GM12801 (cell line): ENCODE results near the gene CPNE2.

ENCODE experiments used
- CTCF ChIP-seq: IDR thresholded peaks from one replicate; pipeline ENCODE4 v1.5.1; 2011; ENCODE audit warnings: control low read depth; ENCODE audit not compliant: insufficient read length; ENCODE audit errors: extremely low read depth

Gene CPNE2

GRCh38 chr16:57053206-57053605 is 39.2 kb upstream of the CPNE2 start:
- no peak for TF ChIP-seq CTCF

- no peak for TF ChIP-seq CTCF
Observed at GRCh38 chr16:57054338-57054737, 38.0 kb upstream of the CPNE2 start.

GRCh38 chr16:57054771-57055170 is 37.6 kb upstream of the CPNE2 start:
- no peak for TF ChIP-seq CTCF

GRCh38 chr16:57055671-57056070 is 36.7 kb upstream of the CPNE2 start:
- TF ChIP-seq CTCF: no peak

- TF ChIP-seq CTCF: no peak
Observed at GRCh38 chr16:57058291-57058861, 34.0 kb upstream of the CPNE2 start.

GRCh38 chr16:57060323-57061083 is 31.9 kb upstream of the CPNE2 start:
- no peak for TF ChIP-seq CTCF

- TF ChIP-seq CTCF: no peak
Observed at GRCh38 chr16:57061084-57061905, 31.1 kb upstream of the CPNE2 start.
